ENCODE results near the gene SLC34A1.
"Not testable (repeated sequence)": the region's sequence is repeated elsewhere in the genome, so short reads cannot be mapped to it uniquely, and the experiment has no call there.

Gene SLC34A1

DNA sequence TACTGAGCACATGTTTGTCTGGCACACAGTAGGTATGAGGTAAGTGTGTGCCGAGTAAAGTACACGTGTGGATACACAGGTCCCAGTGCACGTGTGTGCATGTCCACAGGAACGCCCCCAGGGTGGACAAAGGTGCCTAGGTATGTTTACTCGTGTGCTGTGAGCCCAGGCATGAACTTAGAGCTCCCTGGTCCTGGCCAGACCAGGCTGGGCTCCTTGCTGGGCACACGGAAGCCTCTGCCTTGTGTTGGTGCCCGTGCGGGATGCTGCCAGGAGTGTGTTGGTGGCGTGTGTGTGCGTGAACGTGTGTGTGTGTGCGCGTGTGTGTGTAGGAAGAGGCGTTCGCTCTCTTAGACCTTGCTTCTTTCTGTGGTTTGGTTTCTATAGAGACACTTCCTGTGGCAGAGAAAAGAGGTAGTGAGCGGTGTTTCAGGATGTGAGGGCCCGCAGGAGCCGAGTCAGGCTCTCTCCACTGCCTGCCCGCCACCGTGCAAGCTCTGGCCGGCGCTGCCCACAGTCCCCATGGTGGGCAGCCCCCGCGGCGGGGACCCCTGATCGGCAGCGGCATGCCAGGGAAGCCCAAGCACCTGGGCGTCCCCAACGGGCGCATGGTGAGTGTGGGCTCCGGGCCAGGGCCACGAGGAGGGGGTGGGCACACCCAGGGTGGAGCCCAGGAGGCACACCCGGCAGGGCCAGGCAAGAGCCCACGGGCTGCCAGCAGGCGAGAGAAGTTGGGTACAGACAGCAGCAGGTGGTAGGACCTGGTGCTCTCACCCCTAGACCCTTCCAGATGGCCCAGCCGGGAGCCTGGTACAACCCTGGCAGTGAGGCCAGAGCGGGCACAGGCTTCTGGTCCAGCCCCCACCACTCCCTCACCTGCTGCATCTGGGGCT is 26.5 kb upstream of the SLC34A1 start, which contains the start of gene RGS14:
Gene RGS14, plus strand, starts transcription at position 466 of the 893 bp plus-strand sequence. Its CDS starts 101 bp downstream, at position 567.
- H3K36me3 ChIP-seq (ENCODE audit: insufficient read depth, low read length), result no peaks in the 10 kb centered on the region
- peak within 1 kb of the TSS; percentile 89 for H3K4me3 ChIP-seq
- peak within 1 kb of the TSS; percentile 59 for H3K9ac ChIP-seq (ENCODE audit: insufficient read length)
- H3K9me3 ChIP-seq (ENCODE audit: low read depth, low read length), result no peaks in the 10 kb centered on the region
- H3K27ac ChIP-seq, result no peak within 1 kb of the TSS
- TF ChIP-seq POLR2AphosphoS5 (IDR thresholded peaks at IDR 0.05; ENCODE audit: borderline replicate concordance, low read depth, low read length) (peak; percentile 66; the same call in 1 of the 2 replicates), FOXP2 (optimal IDR thresholded peaks at IDR 0.05; ENCODE audit: control extremely low read depth, extremely low read length, insufficient read depth) (no peak), EZH2 (IDR thresholded peaks at IDR 0.05) (no peak)
- peak; percentile 39 for DNase-seq (ENCODE audit: low read depth, low spot score)

GRCh38 chr5:177358370-177358819 is 25.8 kb upstream of the SLC34A1 start:
- H3K36me3 ChIP-seq (ENCODE audit: insufficient read depth, low read length), result no peaks in the 10 kb centered on the region
- no peaks in the 10 kb centered on the region for H3K9me3 ChIP-seq (ENCODE audit: low read depth, low read length)
- H3K27ac ChIP-seq, result no peak overlapping the region
- peak overlapping the region; percentile 89 for H3K4me3 ChIP-seq
- no peak for TF ChIP-seq POLR2AphosphoS5 (IDR thresholded peaks at IDR 0.05; ENCODE audit: borderline replicate concordance, low read depth, low read length)
- TF ChIP-seq FOXP2 (optimal IDR thresholded peaks at IDR 0.05; ENCODE audit: control extremely low read depth, extremely low read length, insufficient read depth), result no peak
- no peak for TF ChIP-seq EZH2 (IDR thresholded peaks at IDR 0.05)
- no peak for DNase-seq (ENCODE audit: low read depth, low spot score)
- H3K9ac ChIP-seq (ENCODE audit: insufficient read length), result peak overlapping the region; percentile 59

DNA sequence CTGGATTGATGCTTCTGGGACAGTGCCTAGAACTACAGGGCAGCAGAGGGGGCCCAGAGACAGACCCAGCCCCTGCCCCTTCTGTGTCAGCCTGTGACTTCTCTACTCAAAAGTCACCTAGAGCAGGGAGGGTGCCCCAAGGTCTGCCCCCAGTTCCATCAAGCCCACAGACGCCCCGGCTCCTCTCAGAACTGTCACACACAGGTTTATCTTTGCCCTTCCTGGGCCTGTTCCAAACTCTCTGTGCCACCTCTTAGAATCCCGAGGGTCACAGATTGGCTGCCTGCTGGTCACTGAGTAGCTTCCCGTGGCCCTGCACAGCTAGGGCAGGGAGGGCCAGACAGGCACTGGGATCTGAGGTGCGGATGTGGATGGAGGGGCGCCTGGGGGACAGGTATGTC is 24.8 kb upstream of the SLC34A1 start:
- no peak overlapping the region for H3K27ac ChIP-seq
- H3K9me3 ChIP-seq (ENCODE audit: low read depth, low read length), result no peaks in the 10 kb centered on the region
- H3K4me3 ChIP-seq, result no peak overlapping the region
- H3K9ac ChIP-seq (ENCODE audit: insufficient read length), result no peak overlapping the region
- no peaks in the 10 kb centered on the region for H3K36me3 ChIP-seq (ENCODE audit: insufficient read depth, low read length)
- no peak for DNase-seq (ENCODE audit: low read depth, low spot score)
- TF ChIP-seq FOXP2 (optimal IDR thresholded peaks at IDR 0.05; ENCODE audit: control extremely low read depth, extremely low read length, insufficient read depth), result no peak
- no peak for TF ChIP-seq POLR2AphosphoS5 (IDR thresholded peaks at IDR 0.05; ENCODE audit: borderline replicate concordance, low read depth, low read length)
- no peak for TF ChIP-seq EZH2 (IDR thresholded peaks at IDR 0.05)

GRCh38 chr5:177359860-177360259 is 24.4 kb upstream of the SLC34A1 start:
- Histone ChIP-seq H3K9me3 (ENCODE audit: low read depth, low read length) (no peaks in the 10 kb centered on the region), H3K9ac (ENCODE audit: insufficient read length) (no peak overlapping the region), H3K4me3 (no peak overlapping the region), H3K36me3 (ENCODE audit: insufficient read depth, low read length) (no peaks in the 10 kb centered on the region), H3K27ac (no peak overlapping the region)
- TF ChIP-seq EZH2 (IDR thresholded peaks at IDR 0.05) (no peak), POLR2AphosphoS5 (IDR thresholded peaks at IDR 0.05; ENCODE audit: borderline replicate concordance, low read depth, low read length) (no peak), FOXP2 (optimal IDR thresholded peaks at IDR 0.05; ENCODE audit: control extremely low read depth, extremely low read length, insufficient read depth) (no peak)
- no peak for DNase-seq (ENCODE audit: low read depth, low spot score)

- not testable (repeated sequence) for H3K36me3 ChIP-seq (ENCODE audit: insufficient read depth, low read length); H3K4me3 ChIP-seq; H3K9me3 ChIP-seq (ENCODE audit: low read depth, low read length); H3K9ac ChIP-seq (ENCODE audit: insufficient read length); H3K27ac ChIP-seq; DNase-seq (ENCODE audit: low read depth, low spot score)
Observed at GRCh38 chr5:177360740-177361139, 23.5 kb upstream of the SLC34A1 start.

DNA sequence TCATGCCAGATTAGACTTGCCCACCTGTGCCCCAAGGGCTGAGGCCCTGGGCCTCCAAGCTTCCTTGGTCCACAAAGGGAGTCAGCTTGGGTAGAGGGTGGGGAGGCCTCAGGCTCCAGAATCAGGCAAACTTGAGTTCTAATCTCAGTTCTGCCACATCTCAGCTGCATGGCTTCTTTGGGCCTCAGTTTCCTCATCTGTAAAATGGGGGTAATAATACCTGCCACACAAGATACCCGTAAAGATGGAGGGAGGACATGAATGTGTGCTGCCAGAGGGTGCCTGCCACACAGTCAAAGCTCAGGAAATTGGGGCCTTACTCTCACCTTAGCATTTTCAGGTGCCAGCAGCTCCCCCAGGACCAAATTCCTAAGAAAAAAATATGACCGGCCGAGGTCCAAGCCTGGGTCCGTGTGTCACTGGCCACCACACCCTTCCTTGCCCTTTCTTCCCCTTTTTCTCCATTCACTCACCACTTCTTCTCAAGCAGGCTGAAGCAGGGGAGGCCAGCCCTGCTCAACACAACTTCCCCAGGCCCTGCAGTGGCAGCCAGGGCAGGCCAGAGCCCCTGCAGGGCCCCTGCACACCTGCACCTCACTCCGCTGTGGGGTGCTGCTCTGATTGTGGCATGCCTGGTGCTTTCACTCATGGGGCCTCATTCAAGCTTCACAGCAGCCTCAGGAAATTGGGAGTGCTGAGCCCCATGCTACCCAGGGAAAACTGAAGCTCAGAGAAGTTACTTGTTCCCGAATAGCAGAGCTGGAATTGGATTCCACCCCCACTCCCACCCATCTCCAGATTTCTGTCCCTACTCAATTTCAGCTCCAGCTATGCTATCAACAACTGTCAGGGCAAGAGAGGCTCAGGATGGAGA is 22.6 kb upstream of the SLC34A1 start:
- DNase-seq (ENCODE audit: low read depth, low spot score), result no peak
- no peak overlapping the region for H3K4me3 ChIP-seq
- H3K36me3 ChIP-seq (ENCODE audit: insufficient read depth, low read length), result no peaks in the 10 kb centered on the region
- no peak overlapping the region for H3K9ac ChIP-seq (ENCODE audit: insufficient read length)
- TF ChIP-seq EZH2 (IDR thresholded peaks at IDR 0.05) (no peak), FOXP2 (optimal IDR thresholded peaks at IDR 0.05; ENCODE audit: control extremely low read depth, extremely low read length, insufficient read depth) (no peak), POLR2AphosphoS5 (IDR thresholded peaks at IDR 0.05; ENCODE audit: borderline replicate concordance, low read depth, low read length) (no peak)
- H3K9me3 ChIP-seq (ENCODE audit: low read depth, low read length), result no peaks in the 10 kb centered on the region
- no peak overlapping the region for H3K27ac ChIP-seq

DNA sequence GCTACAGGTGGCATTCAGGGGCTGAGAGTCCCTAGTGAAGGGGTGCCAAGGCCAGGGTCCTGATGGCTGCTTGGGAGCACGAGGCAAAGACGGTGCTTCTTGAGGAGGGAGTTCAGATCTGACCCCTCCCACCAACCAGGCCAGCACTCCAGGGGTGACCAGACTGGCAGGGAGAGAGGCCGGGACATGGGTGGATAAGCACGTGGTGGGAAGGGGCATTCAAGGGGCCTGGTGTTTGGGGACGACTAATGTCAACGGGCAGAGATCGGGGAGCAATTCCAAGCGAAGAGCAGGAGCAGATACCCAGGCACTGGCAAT is 22.0 kb upstream of the SLC34A1 start:
- H3K9me3 ChIP-seq (ENCODE audit: low read depth, low read length), result no peaks in the 10 kb centered on the region
- no peak for DNase-seq (ENCODE audit: low read depth, low spot score)
- no peak overlapping the region for H3K9ac ChIP-seq (ENCODE audit: insufficient read length)
- H3K36me3 ChIP-seq (ENCODE audit: insufficient read depth, low read length), result no peaks in the 10 kb centered on the region
- no peak overlapping the region for H3K27ac ChIP-seq
- H3K4me3 ChIP-seq, result no peak overlapping the region
- TF ChIP-seq POLR2AphosphoS5 (IDR thresholded peaks at IDR 0.05; ENCODE audit: borderline replicate concordance, low read depth, low read length), result no peak
- no peak for TF ChIP-seq FOXP2 (optimal IDR thresholded peaks at IDR 0.05; ENCODE audit: control extremely low read depth, extremely low read length, insufficient read depth)
- no peak for TF ChIP-seq EZH2 (IDR thresholded peaks at IDR 0.05)
